BJ (cell line): Measurements from ENCODE around the gene GLS2. TPM values are rescaled to one million over a fixed set of nuclear protein-coding genes. Genes with fewer than 3 reads are reported as not detected.

ENCODE experiments used
- CTCF ChIA-PET: fragments of 350-600 bp; formaldehyde crosslinking; extraction: SDS; loops from one replicate; lab custom pipeline; 2021; ENCODE audit warnings: antibody characterized with exemption, inconsistent platforms; lab: Yijun Ruan, JAX
- POLR2A ChIA-PET: fragments of 300-600 bp; sonication (Branson Sonifier 250); formaldehyde crosslinking; extraction: SDS; loops from one replicate; lab custom pipeline; 2021; ENCODE audit warnings: antibody characterized with exemption; lab: Charles Lee
- DNase-seq: peaks from one replicate; pipeline ENCODE4 v3.0.0-alpha.2; 2011; ENCODE audit warnings: low read depth
- H3K27me3 ChIP-seq: 2 replicates; pipeline ENCODE4 v1.6.0; 2011; ENCODE audit warnings: low read length; ENCODE audit not compliant: control insufficient read depth, insufficient read depth
- H3K36me3 ChIP-seq: 2 replicates; pipeline ENCODE4 v1.5.1; 2011; ENCODE audit warnings: low read length; ENCODE audit not compliant: control insufficient read depth, insufficient read depth
- H3K4me3 ChIP-seq: 2 replicates; pipeline ENCODE4 v1.5.1; 2011; ENCODE audit warnings: low read depth, mild to moderate bottlenecking, control low read depth, low read length
- polyA plus RNA-seq: library from polyadenylated mRNA; depleted of rRNA; stranded (reverse); fragments of >200 nt; gene quantifications from 2 replicates; pipeline ENCODE4 v1.2.3, GENCODE V29; 2011
- TF ChIP-seq, protein P1 (sequence below): IDR thresholded peaks from 2 replicates; pipeline ENCODE4 v1.5.1; 2011; ENCODE audit warnings: low read depth, mild to moderate bottlenecking, control low read depth, inconsistent platforms, low read length, moderate library complexity; ENCODE audit not compliant: insufficient read depth

GLS2 gene
- polyA plus RNA-seq, 1 experiment = 0.18 TPM

DNA sequence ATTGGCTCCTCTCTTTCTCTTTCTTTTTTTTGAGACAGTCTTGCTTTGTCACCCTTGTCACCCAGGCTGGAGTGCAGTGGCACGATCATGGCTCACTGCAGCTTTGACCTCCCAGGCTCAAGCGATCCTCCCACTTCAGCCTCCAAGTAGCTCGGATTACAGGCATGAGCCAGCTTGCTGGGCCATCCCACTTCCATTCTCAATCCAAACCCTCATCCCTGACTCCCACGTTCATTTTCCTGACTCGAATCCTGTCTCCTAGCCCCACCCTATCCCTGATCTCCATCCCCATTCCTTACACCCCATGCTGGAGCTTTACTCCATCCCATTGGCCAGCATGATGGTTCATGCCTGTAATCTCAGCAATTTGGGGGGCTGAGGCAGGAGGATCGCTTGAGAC is 11.8 kb downstream of the GLS2 start:
- no peak for DNase-seq
- ChIA-PET POLR2A (no interaction called here), CTCF (no interaction called here)
- peaks cover 1% of the 10 kb centered on the region; the same call in 1 of the 2 replicates for H3K36me3 ChIP-seq
- no peaks in the 10 kb centered on the region for H3K27me3 ChIP-seq
- TF ChIP-seq, protein P1, sequence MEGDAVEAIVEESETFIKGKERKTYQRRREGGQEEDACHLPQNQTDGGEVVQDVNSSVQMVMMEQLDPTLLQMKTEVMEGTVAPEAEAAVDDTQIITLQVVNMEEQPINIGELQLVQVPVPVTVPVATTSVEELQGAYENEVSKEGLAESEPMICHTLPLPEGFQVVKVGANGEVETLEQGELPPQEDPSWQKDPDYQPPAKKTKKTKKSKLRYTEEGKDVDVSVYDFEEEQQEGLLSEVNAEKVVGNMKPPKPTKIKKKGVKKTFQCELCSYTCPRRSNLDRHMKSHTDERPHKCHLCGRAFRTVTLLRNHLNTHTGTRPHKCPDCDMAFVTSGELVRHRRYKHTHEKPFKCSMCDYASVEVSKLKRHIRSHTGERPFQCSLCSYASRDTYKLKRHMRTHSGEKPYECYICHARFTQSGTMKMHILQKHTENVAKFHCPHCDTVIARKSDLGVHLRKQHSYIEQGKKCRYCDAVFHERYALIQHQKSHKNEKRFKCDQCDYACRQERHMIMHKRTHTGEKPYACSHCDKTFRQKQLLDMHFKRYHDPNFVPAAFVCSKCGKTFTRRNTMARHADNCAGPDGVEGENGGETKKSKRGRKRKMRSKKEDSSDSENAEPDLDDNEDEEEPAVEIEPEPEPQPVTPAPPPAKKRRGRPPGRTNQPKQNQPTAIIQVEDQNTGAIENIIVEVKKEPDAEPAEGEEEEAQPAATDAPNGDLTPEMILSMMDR = no peak
- H3K4me3 ChIP-seq = no peak overlapping the region

- peaks cover 3% of the 10 kb centered on the region for H3K36me3 ChIP-seq
- POLR2A ChIA-PET = no interaction called here
Observed at GRCh38 chr12:56474389-56474788, 13.6 kb downstream of the GLS2 start.

DNA sequence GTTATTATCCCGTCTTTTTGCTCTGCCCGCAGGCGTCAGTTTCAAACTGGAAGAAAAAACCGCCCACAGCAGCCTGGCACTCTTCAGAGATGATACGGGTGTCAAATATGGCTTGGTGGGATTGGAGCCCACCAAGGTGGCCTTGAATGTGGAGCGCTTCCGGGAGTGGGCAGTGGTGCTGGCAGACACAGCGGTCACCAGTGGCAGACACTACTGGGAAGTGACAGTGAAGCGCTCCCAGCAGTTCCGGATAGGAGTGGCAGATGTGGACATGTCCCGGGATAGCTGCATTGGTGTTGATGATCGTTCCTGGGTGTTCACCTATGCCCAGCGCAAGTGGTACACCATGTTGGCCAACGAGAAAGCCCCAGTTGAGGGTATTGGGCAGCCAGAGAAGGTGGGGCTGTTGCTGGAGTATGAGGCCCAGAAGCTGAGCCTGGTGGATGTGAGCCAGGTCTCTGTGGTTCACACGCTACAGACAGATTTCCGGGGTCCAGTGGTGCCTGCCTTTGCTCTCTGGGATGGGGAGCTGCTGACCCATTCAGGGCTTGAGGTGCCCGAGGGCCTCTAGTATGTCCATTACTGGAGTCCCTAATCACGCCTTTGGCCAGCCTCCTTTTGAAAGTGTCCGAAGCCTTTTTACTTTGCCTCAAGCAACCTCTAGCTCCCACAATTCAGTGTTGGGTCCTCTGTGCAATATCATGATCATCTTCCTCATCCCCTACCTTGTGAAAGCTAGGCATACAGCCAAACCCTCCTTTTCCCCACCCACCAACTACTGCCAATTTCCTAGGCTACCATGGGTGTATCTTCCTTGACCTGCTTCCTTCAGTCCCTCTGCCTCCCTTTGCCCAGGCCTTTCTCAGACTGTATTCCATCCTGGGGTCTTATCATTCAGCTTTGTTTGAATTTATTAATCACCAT is 18.7 kb downstream of the GLS2 start:
- H3K27me3 ChIP-seq = no peaks in the 10 kb centered on the region
- ChIA-PET CTCF (no interaction called here), POLR2A (no interaction called here)
- DNase-seq = no peak
- peak overlapping the region; percentile 69 for H3K4me3 ChIP-seq
- TF ChIP-seq, protein P1 = no peak
- H3K36me3 ChIP-seq = peaks cover 1% of the 10 kb centered on the region; the same call in 1 of the 2 replicates

More at GRCh38 chr12:56474389-56474788, 13.6 kb downstream of the GLS2 start:
- CTCF ChIA-PET = interaction anchor here (1.0 to 1.1 kb wide), 2 partner anchors 21 to 40 kb away, joined by 4 read pairs; no protein-coding TSS in a partner anchor
- Histone ChIP-seq H3K4me3 (no peak overlapping the region), H3K27me3 (no peaks in the 10 kb centered on the region)
- DNase-seq = no peak
- TF ChIP-seq, protein P1 = no peak

GRCh38 chr12:56468216-56469006 is 19.6 kb downstream of the GLS2 start, which contains the start of gene SPRYD4:
TSS of gene SPRYD4 (plus strand) at chr12:56468578. CDS start at chr12:56468592, 14 bp downstream.
- ChIA-PET CTCF (interaction anchor here (1.0 to 1.7 kb wide), 2 partner anchors 13 to 279 kb away, joined by 3 to 6 read pairs; partner anchors contain the start of gene SMARCC2), POLR2A (no interaction called here)
- TF ChIP-seq, protein P1 = peak; percentile 43

More at GRCh38 chr12:56468216-56469006, 19.6 kb downstream of the GLS2 start, which contains the start of gene SPRYD4:
- Histone ChIP-seq H3K4me3 (peak within 1 kb of the TSS; percentile 69), H3K27me3 (no peaks in the 10 kb centered on the region), H3K36me3 (peaks cover 1% of the 10 kb centered on the region; the same call in 1 of the 2 replicates)
- DNase-seq = peak; percentile 46
